ENCODE data around the gene NATD1.

GRCh38 chr17:21250854-21251253, 2.4 kb downstream of the NATD1 start:
- TF ChIP-seq POLR2AphosphoS5 (IDR thresholded peaks at IDR 0.05; ENCODE audit: borderline replicate concordance, low read depth, low read length) (no peak), EZH2 (IDR thresholded peaks at IDR 0.05) (no peak), FOXP2 (optimal IDR thresholded peaks at IDR 0.05; ENCODE audit: control extremely low read depth, extremely low read length, insufficient read depth) (no peak)

Measured in SK-N-MC (cell line).